Stimulated activated CD4-positive, alpha-beta T cell treated with anti-CD3 and anti-CD28 coated beads, TNF-alpha, amount 100 ng/mL, for 1 hour (primary cell): Measurements from ENCODE around the gene LANCL3.
"Not testable (repeated sequence)": the region's sequence is repeated elsewhere in the genome, so short reads cannot be mapped to it uniquely, and the experiment has no call there.

Experiments used
- DNase-seq, 3 donors: peaks; one replicate each; pipeline ENCODE4 v3.0.0-alpha.2; 2020; ENCODE audit warnings: low read depth in 3 of 3, low spot score in 1 of 3

Gene LANCL3

DNA sequence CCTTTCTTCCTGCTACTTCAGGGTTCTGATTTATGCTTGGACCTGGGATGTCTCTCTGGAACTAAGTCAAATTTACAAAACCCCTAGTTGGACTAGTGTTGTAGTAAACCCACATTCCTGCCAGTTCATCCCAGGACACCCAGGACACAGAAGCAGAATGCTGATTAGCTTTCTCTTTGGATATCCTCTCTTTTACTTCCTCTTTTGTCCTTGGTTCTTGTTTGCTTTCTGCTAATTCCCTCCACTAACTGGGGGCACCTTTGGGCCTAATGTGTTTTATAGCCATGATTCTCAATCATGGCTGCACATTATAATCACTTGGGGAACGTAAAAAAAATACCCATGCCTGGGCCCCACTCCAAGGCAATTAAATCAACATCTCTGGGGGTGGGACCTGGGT lies 42.5 kb downstream of the LANCL3 start:
- DNase-seq = no peak

DNA sequence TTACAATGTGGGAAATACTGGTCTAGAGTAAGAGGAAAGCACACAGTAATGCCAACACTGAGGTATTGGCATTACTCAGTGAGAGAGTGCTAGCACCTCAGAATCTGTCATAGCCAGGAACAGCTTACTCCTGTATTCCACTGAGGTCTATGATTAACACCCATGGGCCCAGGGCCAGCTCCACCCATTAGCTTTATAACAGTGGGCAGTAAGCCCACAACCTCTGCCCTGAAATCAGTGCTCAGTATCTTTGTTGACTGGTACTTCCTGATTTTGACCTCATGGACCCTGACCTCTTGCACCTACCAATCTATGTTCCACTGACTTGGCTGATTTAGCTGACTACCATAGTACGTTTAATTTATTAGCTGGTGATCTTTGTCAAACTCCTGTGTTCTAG lies 56.1 kb downstream of the LANCL3 start:
- DNase-seq = no peak

DNA sequence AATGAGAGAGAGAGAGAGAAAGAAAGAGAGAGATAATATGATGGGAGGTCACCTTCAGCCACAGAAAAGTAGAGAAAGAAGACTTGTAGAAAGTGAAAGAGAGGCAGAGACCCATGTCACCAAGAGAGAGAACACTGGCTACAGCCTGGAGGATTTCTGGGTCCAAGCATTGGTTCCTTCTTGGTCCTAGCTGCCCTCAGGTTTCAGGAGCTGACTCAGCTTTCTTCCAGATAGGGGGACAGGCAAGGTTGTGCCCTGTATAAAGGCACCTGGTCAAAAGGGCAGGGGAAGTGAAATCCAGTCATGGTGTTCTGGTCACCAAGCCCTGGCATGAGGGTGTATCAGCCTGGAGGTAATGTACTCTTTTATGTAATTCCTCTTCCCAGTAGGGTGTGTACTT lies 66.6 kb downstream of the LANCL3 start:
- DNase-seq = no peak

DNA sequence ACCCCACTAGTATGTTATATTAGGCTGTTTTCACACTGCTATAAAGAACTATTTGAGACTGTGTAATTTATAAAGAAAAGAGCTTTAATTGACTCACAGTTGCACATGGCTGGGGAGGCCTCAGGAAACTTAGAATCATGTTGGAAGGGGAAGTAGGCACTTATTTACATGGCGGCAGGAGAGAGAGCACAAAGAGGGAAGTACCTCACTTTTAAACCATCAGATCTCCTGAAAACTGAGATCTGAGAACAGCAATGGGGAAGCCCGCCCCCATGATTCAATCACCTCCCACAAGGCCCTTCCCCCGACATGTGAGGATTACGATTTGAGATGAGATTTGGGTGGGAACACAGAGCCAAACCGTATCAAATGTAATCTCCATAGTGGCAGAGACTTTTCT lies 68.7 kb downstream of the LANCL3 start:
- no peak for DNase-seq

DNA sequence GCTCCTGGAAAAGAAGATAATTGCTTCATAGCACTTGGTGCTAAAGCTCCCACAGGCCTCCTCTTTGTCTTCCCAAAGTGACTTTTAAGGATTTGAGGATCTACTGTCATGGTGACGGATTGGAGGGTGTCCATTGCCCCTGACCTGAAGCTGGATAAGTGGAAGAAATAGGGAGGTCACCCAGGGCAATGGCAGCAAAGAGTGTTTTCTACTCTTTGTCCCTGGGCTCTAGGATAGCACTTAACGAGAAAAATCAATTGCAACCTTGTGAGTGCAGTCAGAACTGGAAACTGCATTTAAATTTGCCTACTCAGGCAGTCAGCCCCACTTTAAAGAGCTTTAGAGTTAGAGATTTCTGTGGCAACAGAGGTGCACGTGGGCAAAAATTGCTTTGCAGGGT lies 70.4 kb downstream of the LANCL3 start:
- no peak for DNase-seq

DNA sequence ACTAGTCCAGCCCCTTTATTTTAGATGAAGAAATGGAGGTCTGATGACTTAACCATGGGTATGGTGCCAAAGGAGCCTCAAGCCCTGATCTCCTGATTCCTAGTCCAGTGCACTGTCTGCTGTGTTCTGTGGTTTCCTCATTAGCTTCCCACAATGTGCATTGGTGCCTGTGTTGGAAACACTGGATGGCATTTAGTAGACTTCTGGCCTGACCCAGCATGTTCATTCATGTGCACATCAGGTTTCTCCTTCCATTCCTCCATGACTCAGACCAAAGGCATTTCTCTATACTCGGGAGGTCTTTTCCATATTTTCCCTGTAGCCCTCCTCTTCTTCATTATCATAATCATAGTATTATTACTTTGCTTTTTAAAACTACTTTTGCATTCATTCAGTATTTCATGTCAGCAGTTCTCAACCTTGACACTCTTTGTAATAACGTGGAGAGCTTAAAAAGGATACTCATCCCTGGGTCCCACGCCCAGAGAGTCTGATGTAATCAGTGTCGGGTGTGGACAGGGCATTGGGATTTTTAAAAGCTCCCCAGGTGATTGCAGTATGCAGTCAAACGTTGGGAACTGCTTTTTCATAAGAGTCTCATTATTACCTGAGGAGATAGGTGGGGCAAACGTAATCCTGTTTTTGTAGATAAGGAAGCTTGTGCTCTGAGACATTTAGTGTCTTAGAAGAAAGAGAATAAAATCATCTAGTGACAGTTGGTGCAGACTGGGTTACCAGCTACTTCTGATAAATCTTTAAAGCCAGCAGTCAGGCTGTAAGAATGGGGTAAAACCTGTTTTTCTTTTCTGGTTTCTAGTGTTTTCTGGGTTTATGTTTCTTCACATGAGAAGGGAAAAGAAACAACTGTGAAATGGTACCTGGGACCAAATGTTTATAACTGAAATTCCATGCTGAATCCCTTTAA lies 73.2 kb downstream of the LANCL3 start:
- DNase-seq = no peak

DNA sequence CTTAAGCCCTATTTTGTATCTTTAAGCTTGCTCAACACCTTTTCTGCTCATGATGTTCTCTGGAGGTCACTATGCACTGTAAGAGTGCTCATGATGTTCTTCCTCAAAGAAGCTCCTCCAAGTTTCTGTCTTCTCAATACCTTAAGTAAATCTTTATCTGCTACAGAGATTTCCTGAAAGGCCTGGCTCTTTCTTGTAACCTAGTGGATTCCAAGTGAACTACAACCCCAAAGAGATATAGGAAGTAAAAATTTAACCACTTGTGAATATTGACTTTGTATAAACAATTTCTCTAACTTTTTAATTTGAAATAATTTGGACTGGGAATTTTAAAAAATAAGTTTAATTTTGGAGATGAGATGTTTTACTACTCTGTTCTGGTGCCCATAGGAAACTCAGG lies 74.8 kb downstream of the LANCL3 start:
- no peak for DNase-seq

DNA sequence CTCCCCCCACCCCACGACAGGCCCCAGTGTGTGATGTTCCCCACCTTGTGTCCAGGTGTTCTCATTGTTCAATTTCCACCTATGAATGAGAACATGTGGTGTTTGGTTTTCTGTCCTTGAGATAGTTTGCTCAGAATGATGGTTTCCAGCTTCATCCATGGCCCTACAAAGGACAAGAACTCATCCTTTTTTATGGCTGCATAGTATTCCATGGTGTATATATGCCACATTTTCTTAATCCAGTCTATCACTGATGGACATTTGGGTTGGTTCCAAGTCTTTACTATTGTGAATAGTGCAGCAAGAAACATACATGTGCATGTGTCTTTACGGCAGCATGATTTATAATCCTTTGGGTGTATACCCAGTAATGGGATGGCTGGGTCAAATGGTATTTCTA lies 79.4 kb downstream of the LANCL3 start:
- DNase-seq = not testable (repeated sequence)

DNA sequence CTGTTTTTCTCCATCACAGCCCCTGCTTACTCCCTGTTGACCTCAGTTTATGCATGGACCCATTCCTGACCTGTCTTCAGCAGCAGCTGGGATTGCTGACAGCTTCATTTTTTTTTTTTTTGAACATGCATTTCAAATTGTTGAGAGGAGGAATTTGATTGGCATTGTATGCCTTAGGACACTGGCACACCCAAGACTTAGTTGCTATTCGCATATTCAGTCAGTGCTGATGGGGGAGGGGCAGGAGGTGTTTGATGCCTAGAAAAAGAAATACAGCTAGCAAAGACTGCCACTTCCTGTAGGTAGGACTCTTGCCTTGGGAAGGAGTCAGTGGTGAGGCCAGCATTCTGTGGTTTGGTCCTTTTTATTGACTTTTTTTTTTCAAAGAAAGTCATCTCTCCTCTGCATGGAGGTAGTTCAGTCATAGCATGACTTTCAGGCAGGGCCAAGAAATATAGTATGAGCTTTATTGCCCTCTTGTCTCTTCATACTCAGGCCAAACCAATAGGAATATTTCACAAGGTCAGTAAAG lies 80.5 kb downstream of the LANCL3 start:
- no peak for DNase-seq

DNA sequence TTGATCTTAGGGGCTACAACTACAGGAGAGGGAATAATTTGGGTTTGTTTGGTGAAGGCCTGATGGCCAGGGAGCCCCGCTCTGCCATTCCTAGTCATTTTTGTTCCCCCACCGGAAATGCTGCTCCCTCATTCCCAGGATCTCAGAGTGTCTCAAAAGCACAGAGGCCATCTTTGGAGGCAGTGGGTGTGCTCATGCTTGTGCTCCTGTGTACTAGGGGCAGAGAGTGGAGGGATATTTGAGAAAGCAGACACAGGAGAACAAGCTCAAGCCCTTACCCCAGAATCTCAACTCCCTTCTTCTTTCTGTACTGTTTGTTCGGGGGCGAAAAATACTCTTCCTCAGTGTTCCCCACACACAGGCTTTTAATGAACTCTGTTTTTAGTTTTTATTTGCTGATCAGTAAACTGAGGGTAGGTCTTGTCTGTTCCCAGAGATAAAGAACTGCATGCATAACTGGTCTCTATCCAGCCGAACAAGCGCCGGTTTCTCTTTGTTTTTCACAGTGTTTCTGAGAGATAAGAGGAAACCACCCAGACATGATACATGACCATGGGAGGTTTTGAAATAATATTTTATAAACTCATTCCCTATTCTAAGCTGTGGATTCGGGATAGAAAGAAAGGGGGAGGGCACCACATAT lies 81.2 kb downstream of the LANCL3 start:
- DNase-seq = no peak

DNA sequence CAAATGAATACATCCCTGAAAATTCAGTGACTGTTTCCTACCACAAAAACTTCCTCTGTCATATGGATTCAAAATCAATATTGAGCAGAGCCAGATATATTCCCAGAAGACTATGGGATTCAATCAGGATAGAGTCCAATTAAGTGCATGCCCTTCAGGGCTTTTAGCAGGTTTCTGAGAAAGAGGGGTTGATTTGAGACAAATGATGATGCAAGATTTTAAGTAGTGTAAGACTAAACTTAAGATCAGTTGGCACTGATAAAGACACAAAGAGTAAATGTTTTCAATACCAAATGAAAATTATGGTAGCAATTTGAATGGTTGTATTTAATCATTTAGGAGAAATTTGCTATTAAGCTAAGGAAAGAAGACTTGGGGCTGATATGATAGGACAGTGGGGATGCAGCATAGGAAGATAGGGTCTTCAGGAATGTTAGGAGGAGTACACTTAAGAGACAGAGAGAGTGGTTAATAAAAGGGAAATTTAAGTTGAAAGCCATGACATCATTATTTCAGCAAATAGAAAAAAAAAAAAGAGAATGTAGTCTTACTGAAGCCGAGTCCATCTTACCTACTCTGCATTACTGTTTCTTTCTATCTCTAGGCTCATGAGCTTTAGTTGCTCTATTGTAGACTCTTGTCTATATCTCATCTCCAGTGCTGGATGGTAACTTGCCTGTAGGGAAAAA lies 82.1 kb downstream of the LANCL3 start:
- no peak for DNase-seq

DNA sequence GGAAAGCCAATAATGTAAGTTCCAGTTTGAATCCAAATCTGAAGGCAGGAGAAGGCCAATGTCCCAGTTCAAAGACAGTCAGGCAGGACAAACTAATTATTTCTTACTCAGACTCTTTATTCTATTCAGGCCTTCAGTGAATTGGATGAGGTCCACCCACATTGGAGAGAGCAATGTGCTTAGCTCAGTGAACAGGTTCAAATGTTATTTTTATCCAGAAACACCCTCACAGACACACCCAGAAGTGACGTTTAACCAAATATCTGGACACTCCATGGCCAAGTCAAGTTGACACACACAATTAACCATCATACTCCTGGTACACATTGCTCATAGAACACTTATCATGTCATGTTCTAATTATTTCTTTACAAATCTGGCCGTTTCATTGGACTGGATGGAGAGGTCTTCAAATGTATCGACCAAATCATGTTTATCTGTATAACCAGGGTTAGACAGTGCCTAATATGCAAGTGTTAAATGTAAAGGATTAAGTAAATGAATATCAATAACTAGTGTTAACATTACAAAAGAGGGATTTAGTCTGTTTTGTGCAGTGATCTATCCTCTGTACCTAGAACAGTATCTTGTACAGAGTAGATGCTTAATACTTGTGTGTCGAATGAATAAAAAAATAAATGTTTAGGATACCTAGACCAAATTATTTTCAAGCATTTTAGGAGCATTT lies 87.0 kb downstream of the LANCL3 start:
- DNase-seq = no peak

DNA sequence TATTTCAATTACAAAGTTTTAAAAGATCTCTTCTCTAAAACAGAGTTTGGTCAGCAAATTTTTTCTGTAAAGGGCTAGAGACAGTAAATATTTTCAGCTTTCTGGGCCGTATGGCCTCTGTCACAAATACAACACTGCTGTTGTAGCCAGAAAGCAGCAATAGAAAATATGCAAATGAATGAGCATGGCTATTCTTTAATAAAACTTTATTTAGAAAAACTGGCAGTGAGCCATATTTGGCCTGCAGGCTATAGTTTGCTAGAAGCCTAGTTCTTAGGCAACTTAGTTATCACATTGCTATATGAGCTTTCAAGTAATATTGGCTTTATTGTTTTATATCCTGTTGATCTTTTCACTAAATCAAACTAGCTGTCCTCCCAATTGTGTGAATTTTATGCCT lies 87.6 kb downstream of the LANCL3 start:
- DNase-seq = no peak

DNA sequence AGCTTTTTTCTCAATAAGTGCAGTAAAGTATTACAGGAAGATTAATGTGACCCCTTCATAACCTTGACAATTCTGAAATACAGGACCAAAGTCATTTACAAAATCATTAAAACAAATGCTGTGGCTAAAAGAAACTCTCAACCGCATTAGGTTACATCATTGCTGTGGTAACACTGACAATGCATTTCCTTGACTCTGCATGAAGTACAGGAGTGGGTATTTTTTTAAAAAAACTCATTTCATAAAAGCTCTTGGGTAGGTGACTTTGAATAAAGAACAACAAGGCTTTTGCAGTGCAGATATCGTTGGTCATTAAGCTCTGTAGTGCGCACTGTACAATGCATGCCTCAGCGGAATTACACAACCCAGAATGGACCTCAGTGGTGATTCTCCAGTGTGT lies 90.7 kb downstream of the LANCL3 start:
- no peak for DNase-seq

DNA sequence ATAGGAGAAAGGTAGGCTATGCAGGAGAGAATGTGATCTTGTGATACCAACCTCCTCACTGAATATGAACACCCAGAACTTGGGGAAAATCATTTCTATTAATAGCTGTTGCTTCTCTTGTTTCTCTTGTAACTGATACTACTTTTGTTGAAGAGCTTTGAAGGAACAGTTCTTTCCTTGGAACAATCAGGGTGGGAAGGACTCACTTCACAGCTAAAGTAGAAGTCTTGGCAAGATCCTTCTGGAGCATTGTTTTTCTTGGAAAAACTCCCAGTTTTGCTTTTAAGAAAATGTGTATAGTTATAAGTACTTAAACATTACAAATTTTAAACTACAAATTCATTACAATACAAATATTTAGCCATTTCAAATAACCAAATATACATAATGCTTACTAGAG lies 95.1 kb downstream of the LANCL3 start:
- no peak for DNase-seq

DNA sequence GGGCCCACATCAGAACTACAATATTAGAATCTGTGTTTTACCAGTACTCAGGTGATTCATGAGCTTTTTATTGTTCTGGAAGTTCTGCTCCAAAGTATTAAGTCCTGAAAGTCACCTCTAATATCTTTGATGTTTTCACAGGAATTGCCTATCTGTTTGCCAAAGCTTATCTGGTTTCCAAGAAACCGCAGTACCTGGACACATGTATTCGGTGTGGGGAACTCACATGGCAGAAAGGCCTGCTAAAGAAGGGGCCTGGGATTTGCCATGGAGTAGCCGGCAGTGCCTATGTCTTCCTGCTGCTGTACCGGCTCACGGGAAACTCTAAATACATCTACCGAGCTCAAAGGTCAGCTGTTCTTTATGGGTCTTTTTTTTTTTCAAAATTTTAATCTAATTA lies 95.7 kb downstream of the LANCL3 start:
- no peak for DNase-seq

DNA sequence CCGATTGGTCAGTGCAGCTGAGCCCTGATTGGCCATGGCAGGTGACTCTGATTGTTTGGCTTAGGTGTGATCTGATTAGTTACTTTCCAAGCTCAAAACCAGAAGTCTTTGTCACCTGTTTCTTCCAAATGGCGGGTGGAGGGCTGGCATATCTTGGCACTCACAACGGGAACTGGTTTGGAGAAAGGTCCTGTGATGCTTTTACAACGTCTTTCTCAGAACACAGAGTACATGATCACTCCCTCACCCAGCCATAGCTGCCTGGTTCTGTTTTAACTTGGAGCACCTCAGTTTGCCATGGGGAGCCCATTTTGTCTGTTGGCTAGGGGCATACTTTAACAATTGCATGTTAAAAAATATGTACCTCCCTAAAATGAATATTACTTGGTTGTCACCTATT lies 101.1 kb downstream of the LANCL3 start:
- DNase-seq = no peak

DNA sequence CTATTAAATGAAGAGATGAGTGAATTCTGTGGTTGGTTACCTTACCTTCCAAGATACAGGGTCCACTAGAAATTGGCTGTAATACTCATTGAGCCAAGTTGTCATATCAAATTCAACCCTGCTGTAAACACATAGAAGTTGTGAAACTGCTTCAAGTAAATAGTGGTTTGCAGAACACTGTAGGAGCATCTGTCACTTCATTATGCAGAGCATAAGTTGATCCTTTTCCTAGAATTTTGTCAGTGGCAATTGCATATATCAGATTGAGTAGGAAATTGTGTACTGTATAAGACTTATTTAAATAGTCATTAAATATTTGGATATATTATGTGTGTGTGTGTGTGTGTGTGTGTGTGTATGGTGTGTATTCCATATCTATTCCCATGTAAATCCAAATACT lies 105.3 kb downstream of the LANCL3 start:
- no peak for DNase-seq

DNA sequence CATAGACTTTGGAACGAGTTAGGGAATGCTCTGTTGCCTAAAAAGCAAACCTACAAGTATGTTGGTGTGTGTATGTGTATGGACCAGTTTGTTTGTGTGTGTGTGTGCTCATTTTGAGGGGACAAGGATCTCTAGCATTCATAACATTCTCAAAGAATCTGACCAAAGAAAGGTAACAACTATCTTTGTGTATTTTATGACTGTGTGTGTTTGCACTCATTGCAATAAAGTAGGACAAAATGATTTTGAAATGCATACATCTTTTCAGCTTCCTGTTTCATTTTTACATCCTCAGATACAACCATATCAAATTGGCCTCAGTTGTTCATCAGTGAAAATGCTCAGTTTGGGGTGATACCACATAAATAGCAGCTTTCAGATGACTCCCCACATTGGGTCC lies 105.8 kb downstream of the LANCL3 start:
- no peak for DNase-seq

DNA sequence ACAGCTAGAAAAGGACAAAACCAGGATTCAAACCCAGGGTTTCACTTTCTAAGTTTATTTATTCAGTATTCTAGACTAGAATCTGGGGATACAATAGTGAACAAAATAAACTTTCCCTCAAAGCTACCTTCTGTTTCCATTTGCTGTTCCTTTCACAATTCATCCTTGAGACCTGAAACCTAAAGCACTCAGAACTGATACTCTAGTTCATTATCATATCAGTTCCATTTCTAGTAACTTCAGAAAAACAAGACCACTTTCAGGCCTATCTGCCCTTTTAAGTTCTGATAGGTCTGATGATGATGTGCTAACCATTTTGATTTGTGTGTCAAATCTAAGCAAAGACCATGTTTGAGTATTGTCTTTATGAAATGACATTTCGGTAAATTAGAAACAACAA lies 106.3 kb downstream of the LANCL3 start:
- no peak for DNase-seq

DNA sequence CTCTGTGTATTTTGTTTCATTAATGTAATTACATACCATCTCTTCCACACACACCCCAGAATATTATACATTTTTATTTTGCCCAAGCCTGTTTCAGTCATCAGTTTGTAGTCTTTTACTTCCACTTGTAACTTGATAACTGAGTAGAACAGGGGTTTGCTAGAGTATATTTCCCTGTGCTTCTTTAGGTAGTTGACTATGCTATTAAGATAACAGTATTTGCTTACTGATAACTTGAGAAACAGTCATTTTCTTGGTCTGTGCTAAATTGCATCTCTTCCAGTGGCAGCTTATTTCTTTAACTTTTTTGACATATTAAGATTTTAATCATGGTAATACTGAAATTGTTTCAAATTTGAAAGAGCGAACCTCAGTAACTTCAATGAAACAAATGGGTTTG lies 107.1 kb downstream of the LANCL3 start:
- DNase-seq = no peak
